GM12873 (cell line): ENCODE measurements around the gene ERGIC1.

Source experiments
- TF ChIP-seq, protein P1 (sequence below): IDR thresholded peaks from 2 replicates; pipeline ENCODE4 v1.5.1; 2012; ENCODE audit warnings: low read depth, mild to moderate bottlenecking, moderate library complexity, low read length, control low read depth; ENCODE audit not compliant: insufficient read depth; ENCODE audit errors: missing control alignments

ERGIC1 gene

DNA sequence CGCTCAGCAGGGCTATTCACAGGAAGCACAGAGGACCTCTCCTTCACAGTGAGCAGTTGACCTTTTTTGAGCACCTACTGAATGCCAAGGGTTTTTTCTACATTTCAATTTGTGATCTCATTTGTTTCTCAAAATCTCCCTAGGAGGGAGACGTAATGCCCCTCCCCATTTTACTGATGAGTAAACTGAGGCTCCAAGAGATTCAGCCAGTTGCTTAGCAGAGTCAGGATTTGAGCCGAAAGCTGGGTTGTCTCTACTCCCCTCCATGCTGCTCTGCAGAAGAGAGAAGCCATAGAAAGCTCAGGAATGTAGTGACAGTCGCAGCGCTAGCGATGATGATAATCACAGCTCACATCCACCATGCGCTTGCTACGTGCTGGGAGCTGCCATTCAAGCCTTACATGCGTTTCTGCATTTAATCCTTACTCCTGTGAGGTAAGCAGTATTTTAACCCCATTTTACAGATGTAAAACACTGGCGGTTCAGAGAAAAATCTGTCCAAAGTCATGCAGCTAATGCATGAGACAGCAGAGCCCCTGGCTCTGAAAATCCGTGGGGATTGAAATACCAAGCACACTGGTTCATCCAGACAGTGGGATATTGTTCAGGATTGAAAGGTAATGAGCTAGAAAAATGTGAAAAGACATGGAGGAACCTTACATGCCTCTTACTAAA lies 33.8 kb downstream of the ERGIC1 start:
- TF ChIP-seq, protein P1, sequence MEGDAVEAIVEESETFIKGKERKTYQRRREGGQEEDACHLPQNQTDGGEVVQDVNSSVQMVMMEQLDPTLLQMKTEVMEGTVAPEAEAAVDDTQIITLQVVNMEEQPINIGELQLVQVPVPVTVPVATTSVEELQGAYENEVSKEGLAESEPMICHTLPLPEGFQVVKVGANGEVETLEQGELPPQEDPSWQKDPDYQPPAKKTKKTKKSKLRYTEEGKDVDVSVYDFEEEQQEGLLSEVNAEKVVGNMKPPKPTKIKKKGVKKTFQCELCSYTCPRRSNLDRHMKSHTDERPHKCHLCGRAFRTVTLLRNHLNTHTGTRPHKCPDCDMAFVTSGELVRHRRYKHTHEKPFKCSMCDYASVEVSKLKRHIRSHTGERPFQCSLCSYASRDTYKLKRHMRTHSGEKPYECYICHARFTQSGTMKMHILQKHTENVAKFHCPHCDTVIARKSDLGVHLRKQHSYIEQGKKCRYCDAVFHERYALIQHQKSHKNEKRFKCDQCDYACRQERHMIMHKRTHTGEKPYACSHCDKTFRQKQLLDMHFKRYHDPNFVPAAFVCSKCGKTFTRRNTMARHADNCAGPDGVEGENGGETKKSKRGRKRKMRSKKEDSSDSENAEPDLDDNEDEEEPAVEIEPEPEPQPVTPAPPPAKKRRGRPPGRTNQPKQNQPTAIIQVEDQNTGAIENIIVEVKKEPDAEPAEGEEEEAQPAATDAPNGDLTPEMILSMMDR = no peak

DNA sequence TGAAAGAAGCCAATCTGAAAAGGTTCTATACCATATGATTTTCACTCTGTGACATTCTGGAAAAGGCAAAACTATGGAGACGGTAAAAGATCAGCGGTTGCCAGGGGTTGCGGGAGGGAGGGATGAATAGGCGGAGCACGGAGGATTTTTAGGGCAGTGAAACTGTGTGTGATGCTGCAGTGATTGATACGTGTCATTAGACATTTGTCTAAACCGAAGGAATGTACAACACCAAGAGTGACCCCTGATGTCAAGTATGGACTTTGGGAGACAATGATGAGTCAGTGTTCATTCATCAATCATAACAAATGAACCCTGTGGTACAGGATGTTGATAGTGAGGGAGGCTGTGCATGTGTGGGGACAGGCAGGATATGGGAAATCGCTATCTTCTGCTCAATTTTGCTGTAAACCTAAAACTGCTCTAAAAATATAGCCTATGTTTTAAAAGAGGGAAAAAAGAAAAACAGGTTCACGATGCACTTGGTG lies 34.4 kb downstream of the ERGIC1 start:
- TF ChIP-seq, protein P1 = no peak

DNA sequence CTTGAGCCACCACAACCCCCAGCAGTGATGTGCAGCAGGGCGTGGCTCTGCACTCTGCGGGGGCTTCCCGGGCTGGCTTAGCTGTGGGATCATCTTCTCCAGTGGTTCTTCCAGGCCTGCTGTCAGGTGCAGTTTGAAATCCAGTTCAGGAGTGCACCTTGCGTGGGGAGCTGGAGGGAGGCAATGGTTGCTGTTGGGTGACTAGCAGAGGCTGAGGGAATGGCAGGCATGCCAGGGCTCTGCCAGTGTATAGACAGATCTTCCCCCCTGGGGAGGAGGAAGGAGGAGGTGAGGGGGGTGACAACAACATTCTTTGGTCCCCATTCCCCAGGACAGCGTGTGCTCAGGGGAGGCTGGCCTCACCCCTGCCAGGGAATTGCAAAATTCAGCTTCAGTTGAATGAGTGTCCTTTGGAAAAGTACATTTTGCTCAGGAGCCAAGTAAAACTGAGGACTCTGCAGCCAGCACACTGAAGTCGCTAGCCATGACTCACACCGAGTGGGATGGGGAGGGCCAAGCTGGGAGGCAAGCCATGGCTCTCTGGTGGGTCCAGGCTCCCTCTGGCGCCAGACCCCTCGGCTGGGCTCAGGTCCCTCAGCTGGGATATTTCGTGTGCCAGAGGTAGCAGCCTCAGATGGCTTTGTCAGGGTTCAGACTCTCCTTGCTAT lies 35.0 kb downstream of the ERGIC1 start:
- TF ChIP-seq, protein P1 = no peak

- TF ChIP-seq, protein P1 = no peak
Measured at GRCh38 chr5:172869691-172870090, 35.6 kb downstream of the ERGIC1 start.

- TF ChIP-seq, protein P1 = no peak
Measured at GRCh38 chr5:172870291-172870714, 36.3 kb downstream of the ERGIC1 start.

DNA sequence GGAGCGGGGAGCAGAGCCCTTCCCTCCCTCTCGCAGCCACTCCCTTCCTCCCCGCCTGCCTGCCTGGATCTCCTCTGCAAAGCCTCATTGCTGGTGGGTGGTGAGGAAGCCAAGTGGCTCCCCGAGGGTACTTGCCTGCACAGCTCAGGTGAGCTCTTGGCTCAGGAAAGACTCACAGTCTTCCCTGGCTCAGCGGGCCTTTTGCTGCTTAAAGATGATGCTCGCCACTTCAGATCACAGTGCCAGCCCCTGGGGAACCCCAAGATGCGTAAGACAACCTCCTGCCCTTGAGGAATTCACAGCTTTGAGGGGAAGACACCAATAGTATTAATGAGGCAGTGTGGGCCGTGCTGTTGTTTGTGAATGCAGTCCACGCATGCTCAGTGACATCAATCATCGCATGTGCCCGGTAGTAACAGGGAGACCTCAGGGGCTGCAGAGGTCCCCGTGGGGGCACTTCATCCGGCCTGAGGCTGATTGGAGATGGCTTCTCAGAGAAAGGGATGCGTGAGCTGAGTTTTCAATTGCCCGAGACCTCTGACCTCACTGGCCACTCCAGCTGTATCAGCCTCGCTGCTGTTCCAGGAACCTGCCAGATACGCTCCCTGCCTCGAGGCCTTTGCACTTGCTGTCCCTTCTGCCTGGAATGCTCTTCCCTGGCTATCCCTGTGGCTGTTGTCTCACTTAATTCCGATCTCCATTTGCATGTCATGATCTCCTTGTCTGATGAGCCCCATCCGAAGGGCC lies 36.8 kb downstream of the ERGIC1 start:
- TF ChIP-seq, protein P1 = no peak

GRCh38 chr5:172871536-172871935 lies 37.5 kb downstream of the ERGIC1 start:
- TF ChIP-seq, protein P1 = no peak
